K562 (cell line): ENCODE data around the gene ZBTB47. TPM values are rescaled to one million over a fixed set of nuclear protein-coding genes. Genes with fewer than 3 reads are reported as not detected.

Experiments used
- ATAC-seq: fragments of 200-7000 bp; cut with Tn5 transposase; 3 replicates; pipeline ENCODE4 v1.9.1; 2020; ENCODE audit warnings: moderate library complexity
- BruUV-seq: library from RNA; stranded (reverse); fragments of 400-500 nt; replicated peaks from 2 replicates; lab custom pipeline; 2021; lab: Mats Ljungman, UMichigan
- CTCF ChIA-PET: fragments of 300-600 bp; formaldehyde crosslinking; extraction: SDS; loops from one replicate; lab custom pipeline; 2021; ENCODE audit warnings: low intra/inter-chr PET ratio; lab: Yijun Ruan, JAX
- POLR2A ChIA-PET: fragments of 300-600, 350-650 bp; sonication (Branson Sonifier 250); formaldehyde crosslinking; extraction: SDS; loops from one replicate; lab custom pipeline; 2021; ENCODE audit warnings: antibody characterized with exemption, inconsistent platforms; lab: Yijun Ruan, JAX
- DNase-seq, 4 experiments: peaks; one replicate each; pipeline versions ENCODE4 v3.0.0 to v3.0.0-alpha.2; 2011 to 2018; ENCODE audit warnings: low spot score in 3 of 4, mixed read lengths in 3 of 4; ENCODE audit errors: extremely low read depth in 1 of 4
- FAIRE-seq: peaks from 2 replicates; lab custom pipeline; 2011; peaks lifted over from hg19 to GRCh38; lab: Jason Lieb, UNC
- H2AFZ ChIP-seq: 2 replicates; pipeline ENCODE4 v1.6.0; 2011; ENCODE audit warnings: low read depth, low read length, control low read depth, inconsistent platforms
- H3K27ac ChIP-seq: fragments of 200-600 bp; 3 replicates; pipeline ENCODE4 v1.8.0; 2011; ENCODE audit warnings: low read depth, mild to moderate bottlenecking, control low read depth, inconsistent platforms, low read length, moderate library complexity, mixed read lengths; ENCODE audit errors: extremely low read depth
- H3K27me3 ChIP-seq, 2 experiments: fragments of 300-600 bp in 1 of 2; 2 replicates in 1 of 2; 3 replicates in 1 of 2; pipeline versions ENCODE4 v1.6.0 to v1.8.0; 2011; ENCODE audit warnings: inconsistent platforms in 2 of 2, low read length in 2 of 2, mild to moderate bottlenecking in 1 of 2, mixed read lengths in 1 of 2, moderate library complexity in 1 of 2; ENCODE audit not compliant: control insufficient read depth in 2 of 2, insufficient read depth in 2 of 2
- H3K36me3 ChIP-seq: fragments of 300-600 bp; 3 replicates; pipeline ENCODE4 v1.8.0; 2011; ENCODE audit warnings: mild to moderate bottlenecking, low read length, inconsistent platforms; ENCODE audit not compliant: control insufficient read depth, insufficient read depth
- H3K4me1 ChIP-seq, 2 experiments: fragments of 200-600 bp in 1 of 2; replicated peaks in 1 of 2; 2 replicates in 1 of 2; 3 replicates in 1 of 2; pipeline versions ENCODE4 v1.5.1 to v1.8.0; 2011; ENCODE audit warnings: inconsistent platforms in 2 of 2, low read length in 2 of 2, mild to moderate bottlenecking in 1 of 2, mixed read lengths in 1 of 2, moderate library complexity in 1 of 2; ENCODE audit not compliant: control insufficient read depth in 2 of 2, insufficient read depth in 2 of 2
- H3K4me2 ChIP-seq: 2 replicates; pipeline ENCODE4 v1.6.1; 2011; ENCODE audit warnings: low read length, control low read depth, inconsistent platforms, mixed read lengths; ENCODE audit not compliant: insufficient read depth
- H3K4me3 ChIP-seq: fragments of 200-600 bp; sonication (generic), shearing (Covaris generic); 2 replicates; pipeline ENCODE4 v1.5.1; 2016; ENCODE audit warnings: control low read depth, inconsistent platforms
- H3K79me2 ChIP-seq: fragments of 200-600 bp; 3 replicates; pipeline ENCODE4 v1.8.0; 2011; ENCODE audit warnings: low read length, inconsistent platforms; ENCODE audit not compliant: control insufficient read depth, insufficient read depth
- H3K9ac ChIP-seq, 2 experiments: 2 replicates each; pipeline versions ENCODE4 v1.6.0 to v1.6.1; 2011; ENCODE audit warnings: low read depth in 2 of 2, low read length in 2 of 2, control low read depth in 1 of 2, inconsistent platforms in 1 of 2, mild to moderate bottlenecking in 1 of 2, mixed read lengths in 1 of 2; ENCODE audit not compliant: insufficient read depth in 1 of 2
- H3K9me1 ChIP-seq: one replicate; pipeline ENCODE4 v1.6.0; 2011; ENCODE audit warnings: inconsistent platforms, mild to moderate bottlenecking, low read length, moderate library complexity; ENCODE audit not compliant: control insufficient read depth, insufficient read depth
- H3K9me3 ChIP-seq: replicated peaks from 2 replicates; pipeline ENCODE4 v1.5.1; 2011; ENCODE audit warnings: low read depth, low read length, inconsistent platforms; ENCODE audit not compliant: control insufficient read depth, insufficient read depth
- H4K20me1 ChIP-seq: replicated peaks from 2 replicates; pipeline ENCODE4 v1.6.1; 2011; ENCODE audit warnings: low read length, inconsistent platforms, mixed read lengths; ENCODE audit not compliant: control insufficient read depth, insufficient read depth
- ATF7 ChIP-seq: fragments of 450-650 bp; IDR thresholded peaks from 2 replicates; pipeline ENCODE4 v1.7.1; 2014; ENCODE audit warnings: mild to moderate bottlenecking, moderate library complexity
- CTCF ChIP-seq, 3 experiments: IDR thresholded peaks in 2 of 3; conservative IDR thresholded peaks in 1 of 3; 2 replicates each; pipeline ENCODE4 v1.5.1; 2011 to 2012; ENCODE audit warnings: low read length in 3 of 3, mild to moderate bottlenecking in 3 of 3, control low read depth in 2 of 3, improper control_type of control experiment in 1 of 3, inconsistent platforms in 1 of 3, low read depth in 1 of 3, mixed read lengths in 1 of 3, moderate library complexity in 1 of 3; ENCODE audit not compliant: insufficient read depth in 2 of 3
- HBP1 ChIP-seq: fragments of 450-650 bp; formaldehyde crosslinking; IDR thresholded peaks from 2 replicates; pipeline ENCODE4 v1.4.0; 2022; ENCODE audit warnings: missing genetic modification characterization
- HMGN3 ChIP-seq: IDR thresholded peaks from 2 replicates; pipeline ENCODE4 v1.6.1; 2011; ENCODE audit warnings: borderline replicate concordance, low read depth, mild to moderate bottlenecking, mixed read lengths, low read length; ENCODE audit not compliant: insufficient read length; ENCODE audit errors: extremely low read depth
- JUND ChIP-seq, 2 experiments: IDR thresholded peaks; 2 replicates in 1 of 2; 3 replicates in 1 of 2; pipeline ENCODE4 v1.6.1; 2011; ENCODE audit warnings: borderline replicate concordance in 2 of 2, low read depth in 2 of 2, low read length in 2 of 2, improper control_type of control experiment in 1 of 2, missing biosample characterization in 1 of 2, missing genetic modification characterization in 1 of 2, missing genetic modification reagents in 1 of 2
- NFE2 ChIP-seq: IDR thresholded peaks from 2 replicates; pipeline ENCODE4 v1.6.1; 2014; ENCODE audit warnings: antibody characterized with exemption, low read depth
- RCOR1 ChIP-seq, 2 experiments: IDR thresholded peaks; 2 replicates each; pipeline ENCODE4 v1.6.1; 2012; ENCODE audit warnings: low read depth in 2 of 2, low read length in 2 of 2, borderline replicate concordance in 1 of 2, improper control_type of control experiment in 1 of 2
- ZFP30 ChIP-seq: fragments of 250-450 bp; sonication (Bioruptor Pico); IDR thresholded peaks from 2 replicates; pipeline ENCODE4 v1.8.0; 2022; ENCODE audit warnings: moderate library complexity, mild to moderate bottlenecking, inconsistent platforms, borderline replicate concordance
- WGBS: fragments of 100-300 bp; shearing (Covaris generic); methylation state at CpG from one replicate; pipeline ENCODE4 v1.1.6; 2016; ENCODE audit warnings: low coverage, mixed read lengths; ENCODE audit not compliant: insufficient coverage; ENCODE audit errors: missing lambda C conversion rate; 5-methylcytosine and 5-hydroxymethylcytosine counted together
- in situ Hi-C: fragments of 300-500 bp; cut with MboI; formaldehyde crosslinking; loops from 4 replicates; pipeline ENCODE4 v1.15.0; 2018; ENCODE audit warnings: inconsistent platforms, mixed read lengths
- intact Hi-C: fragments of 100-400 bp; cut with micrococcal nuclease; formaldehyde crosslinking; loops from 2 replicates; pipeline ENCODE4 v1.14.2; 2022
- polyA plus RNA-seq, 8 experiments: library from polyadenylated mRNA; depleted of rRNA in 4 of 8; stranded (reverse) in 5 of 8; unstranded in 3 of 8; fragments of >200 nt; fragmentation: Nextera tagmentation in 2 of 8; fragmentation: Illumina TruSeq in 1 of 8; extraction: Ambion mirVana in 2 of 8; extraction: Trizol in 1 of 8; gene quantifications; 2 replicates each; pipeline versions ENCODE4 v1.2.1 to v1.2.3, GENCODE V29; 2011 to 2014; ENCODE audit warnings: inconsistent platforms in 1 of 8, missing spikeins in 1 of 8
- total RNA-seq, 7 experiments: library from RNA; depleted of rRNA in 6 of 7; stranded (reverse); fragments of >200 nt in 6 of 7; fragmentation: Illumina TruSeq in 2 of 7; extraction: Trizol in 2 of 7; gene quantifications; 2 replicates each; pipeline versions ENCODE4 v1.2.1 to v1.2.3, GENCODE V29; 2011 to 2021; ENCODE audit warnings: low replicate concordance in 1 of 7
- TF ChIP-seq, protein P1 (sequence below): fragments of 450-650 bp; IDR thresholded peaks from 2 replicates; pipeline ENCODE4 v1.6.1; 2017; ENCODE audit warnings: antibody characterized with exemption, mild to moderate bottlenecking
- TF ChIP-seq, protein P2 (sequence below): IDR thresholded peaks from 2 replicates; pipeline ENCODE4 v1.6.1; 2012; ENCODE audit warnings: low read depth, low read length, improper control_type of control experiment, borderline replicate concordance

Gene ZBTB47
- total and polyA plus RNA-seq, 9 of the 15 experiments (the other 6 are each of a cell fraction or from before 2014, with no cell fraction given): 0.11 to 4.6 (median 1.7) TPM; not detected in 1

DNA sequence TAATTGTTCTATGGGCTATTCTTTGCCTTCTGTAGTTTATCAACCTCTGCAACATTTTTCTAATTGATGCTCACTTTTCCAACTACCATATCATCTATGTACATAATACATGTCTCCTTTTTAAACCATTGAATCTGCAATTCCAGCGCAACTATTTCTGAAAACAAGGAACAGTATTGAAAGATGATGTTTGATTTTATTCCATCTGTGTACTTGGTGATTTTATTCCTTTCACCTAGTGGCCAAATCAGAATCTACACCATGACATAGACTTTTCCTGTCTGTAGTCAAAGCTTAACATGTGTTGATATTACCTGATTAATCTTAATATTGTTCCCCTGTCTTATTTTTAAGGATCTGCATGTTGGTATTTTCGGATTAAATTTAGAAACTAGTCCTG lies 40.0 kb upstream of the ZBTB47 start:
- no peaks in the 10 kb centered on the region for H3K27me3 ChIP-seq
- peaks cover 0 to 6% of the 10 kb centered on the region in 2 experiments; a peak in 2 of 5 replicates for H3K4me1 ChIP-seq
- H3K27ac ChIP-seq: peak overlapping the region; percentile 38; the same call in 1 of the 3 replicates
- H3K9ac ChIP-seq: no peak overlapping the region
- no TSS peak for BruUV-seq
- no peak for FAIRE-seq
- ChIA-PET CTCF (no interaction called here), POLR2A (interaction anchor here (0.8 to 2.2 kb wide), 8 partner anchors 11 to 39 kb away, joined by 3 to 10 read pairs (median 4); partner anchors contain the start of genes NKTR and SS18L2)
- in situ Hi-C loops (no loop called here), intact Hi-C loops (no loop called here)
- H2AFZ ChIP-seq: no peak overlapping the region
- no peaks in the 10 kb centered on the region for H3K9me1 ChIP-seq
- H3K4me3 ChIP-seq: no peak overlapping the region
- peak; percentile 69 for ATAC-seq
- peak in 3 of 4 experiments; percentile 38 to 39 (median 39) for DNase-seq
- peaks cover 91% of the 10 kb centered on the region for H3K79me2 ChIP-seq
- H3K36me3 ChIP-seq: peaks cover 83% of the 10 kb centered on the region
- peaks cover 6% of the 10 kb centered on the region; the same call in 1 of the 2 replicates for H4K20me1 ChIP-seq
- 72% methylated on average over 2 of the region's 2 CpGs for WGBS
- no peak overlapping the region for H3K4me2 ChIP-seq
- no peaks in the 10 kb centered on the region for H3K9me3 ChIP-seq
- no peak for TF ChIP-seq JUND (IDR thresholded peaks at IDR 0.05; ENCODE audit: borderline replicate concordance, low read depth, low read length)
- 0 out of 3 replicates have a peak, but pooled peaks have one; percentile 11 for TF ChIP-seq JUND (tag; IDR thresholded peaks at IDR 0.05; ENCODE audit: borderline replicate concordance, low read depth, low read length)
- 0 out of 2 replicates have a peak, but pooled peaks have one; percentile 25 for TF ChIP-seq ZFP30 (CRISPR knock-in tag)
- TF ChIP-seq ATF7: no peak
- no peak for TF ChIP-seq HBP1 (CRISPR knock-in tag)
- TF ChIP-seq HMGN3: no peak
- TF ChIP-seq, protein P1, sequence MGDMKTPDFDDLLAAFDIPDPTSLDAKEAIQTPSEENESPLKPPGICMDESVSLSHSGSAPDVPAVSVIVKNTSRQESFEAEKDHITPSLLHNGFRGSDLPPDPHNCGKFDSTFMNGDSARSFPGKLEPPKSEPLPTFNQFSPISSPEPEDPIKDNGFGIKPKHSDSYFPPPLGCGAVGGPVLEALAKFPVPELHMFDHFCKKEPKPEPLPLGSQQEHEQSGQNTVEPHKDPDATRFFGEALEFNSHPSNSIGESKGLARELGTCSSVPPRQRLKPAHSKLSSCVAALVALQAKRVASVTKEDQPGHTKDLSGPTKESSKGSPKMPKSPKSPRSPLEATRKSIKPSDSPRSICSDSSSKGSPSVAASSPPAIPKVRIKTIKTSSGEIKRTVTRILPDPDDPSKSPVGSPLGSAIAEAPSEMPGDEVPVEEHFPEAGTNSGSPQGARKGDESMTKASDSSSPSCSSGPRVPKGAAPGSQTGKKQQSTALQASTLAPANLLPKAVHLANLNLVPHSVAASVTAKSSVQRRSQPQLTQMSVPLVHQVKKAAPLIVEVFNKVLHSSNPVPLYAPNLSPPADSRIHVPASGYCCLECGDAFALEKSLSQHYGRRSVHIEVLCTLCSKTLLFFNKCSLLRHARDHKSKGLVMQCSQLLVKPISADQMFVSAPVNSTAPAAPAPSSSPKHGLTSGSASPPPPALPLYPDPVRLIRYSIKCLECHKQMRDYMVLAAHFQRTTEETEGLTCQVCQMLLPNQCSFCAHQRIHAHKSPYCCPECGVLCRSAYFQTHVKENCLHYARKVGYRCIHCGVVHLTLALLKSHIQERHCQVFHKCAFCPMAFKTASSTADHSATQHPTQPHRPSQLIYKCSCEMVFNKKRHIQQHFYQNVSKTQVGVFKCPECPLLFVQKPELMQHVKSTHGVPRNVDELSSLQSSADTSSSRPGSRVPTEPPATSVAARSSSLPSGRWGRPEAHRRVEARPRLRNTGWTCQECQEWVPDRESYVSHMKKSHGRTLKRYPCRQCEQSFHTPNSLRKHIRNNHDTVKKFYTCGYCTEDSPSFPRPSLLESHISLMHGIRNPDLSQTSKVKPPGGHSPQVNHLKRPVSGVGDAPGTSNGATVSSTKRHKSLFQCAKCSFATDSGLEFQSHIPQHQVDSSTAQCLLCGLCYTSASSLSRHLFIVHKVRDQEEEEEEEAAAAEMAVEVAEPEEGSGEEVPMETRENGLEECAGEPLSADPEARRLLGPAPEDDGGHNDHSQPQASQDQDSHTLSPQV: peak; percentile 7; the same call in 1 of the 2 replicates
- no peak for TF ChIP-seq RCOR1 (IDR thresholded peaks at IDR 0.05; ENCODE audit: borderline replicate concordance in 1 of 2, low read depth in 2 of 2, low read length in 2 of 2)
- TF ChIP-seq NFE2: peak; percentile 75
- TF ChIP-seq, protein P2, sequence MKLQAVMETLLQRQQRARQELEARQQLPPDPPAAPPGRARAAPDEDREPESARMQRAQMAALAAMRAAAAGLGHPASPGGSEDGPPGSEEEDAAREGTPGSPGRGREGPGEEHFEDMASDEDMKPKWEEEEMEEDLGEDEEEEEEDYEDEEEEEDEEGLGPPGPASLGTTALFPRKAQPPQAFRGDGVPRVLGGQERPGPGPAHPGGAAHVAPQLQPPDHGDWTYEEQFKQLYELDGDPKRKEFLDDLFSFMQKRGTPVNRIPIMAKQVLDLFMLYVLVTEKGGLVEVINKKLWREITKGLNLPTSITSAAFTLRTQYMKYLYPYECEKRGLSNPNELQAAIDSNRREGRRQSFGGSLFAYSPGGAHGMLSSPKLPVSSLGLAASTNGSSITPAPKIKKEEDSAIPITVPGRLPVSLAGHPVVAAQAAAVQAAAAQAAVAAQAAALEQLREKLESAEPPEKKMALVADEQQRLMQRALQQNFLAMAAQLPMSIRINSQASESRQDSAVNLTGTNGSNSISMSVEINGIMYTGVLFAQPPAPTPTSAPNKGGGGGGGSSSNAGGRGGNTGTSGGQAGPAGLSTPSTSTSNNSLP: 0 out of 2 replicates have a peak, but pooled peaks have one; percentile 61
- peak in 1 of 3 experiments; percentile 42; a peak in 3 of 6 replicates for TF ChIP-seq CTCF (IDR thresholded peaks at IDR 0.05 in 2 of 3, conservative IDR thresholded peaks at IDR 0.05 in 1 of 3; ENCODE audit: insufficient read depth in 2 of 3, low read depth in 1 of 3, low read length in 3 of 3)
